GM21723 (cell line): ENCODE data around the gene SATB1.

Source experiments
- ATAC-seq: cut with Tn5 transposase; IDR thresholded peaks from one replicate; pipeline ENCODE4 v1.9.1; 2021; ENCODE audit warnings: mild to moderate bottlenecking, moderate library complexity; ENCODE audit not compliant: unreplicated experiment

The SATB1 gene

GRCh38 chr3:18432752-18433151 lies 7.6 kb upstream of the SATB1 start:
- ATAC-seq: no peak

GRCh38 chr3:18431266-18431665 lies 6.1 kb upstream of the SATB1 start:
- no peak for ATAC-seq

GRCh38 chr3:18428991-18429745 lies 4.0 kb upstream of the SATB1 start:
- ATAC-seq: no peak

- ATAC-seq: no peak
Observed at GRCh38 chr3:18428036-18428435, 2.9 kb upstream of the SATB1 start.

GRCh38 chr3:18426597-18427193 lies 1.6 kb upstream of the SATB1 start:
- no peak for ATAC-seq

- ATAC-seq: no peak
Observed at GRCh38 chr3:18425641-18426257, 610 bp upstream of the SATB1 start.

GRCh38 chr3:18424213-18424728 lies 868 bp downstream of the SATB1 start:
- no peak for ATAC-seq

GRCh38 chr3:18423401-18424212 lies 1.5 kb downstream of the SATB1 start:
- peak; percentile 82 for ATAC-seq

- no peak for ATAC-seq
Observed at GRCh38 chr3:18422972-18423371, 2.2 kb downstream of the SATB1 start.

- ATAC-seq: no peak
Observed at GRCh38 chr3:18420555-18420954, 4.6 kb downstream of the SATB1 start.

- ATAC-seq: no peak
Observed at GRCh38 chr3:18419232-18419631, 5.9 kb downstream of the SATB1 start.

GRCh38 chr3:18417904-18418572 lies 7.1 kb downstream of the SATB1 start:
- no peak for ATAC-seq

- ATAC-seq: no peak
Observed at GRCh38 chr3:18416332-18416731, 8.8 kb downstream of the SATB1 start.

GRCh38 chr3:18415839-18416238 lies 9.3 kb downstream of the SATB1 start:
- ATAC-seq: no peak

- no peak for ATAC-seq
Observed at GRCh38 chr3:18415167-18415566, 10.0 kb downstream of the SATB1 start.

GRCh38 chr3:18412684-18413083 lies 12.5 kb downstream of the SATB1 start:
- no peak for ATAC-seq

- no peak for ATAC-seq
Observed at GRCh38 chr3:18411541-18411940, 13.6 kb downstream of the SATB1 start.

GRCh38 chr3:18410205-18410604 lies 14.9 kb downstream of the SATB1 start:
- ATAC-seq: no peak

- no peak for ATAC-seq
Observed at GRCh38 chr3:18409266-18409665, 15.9 kb downstream of the SATB1 start.

- no peak for ATAC-seq
Observed at GRCh38 chr3:18405141-18405540, 20.0 kb downstream of the SATB1 start.

- ATAC-seq: no peak
Observed at GRCh38 chr3:18403061-18403460, 22.1 kb downstream of the SATB1 start.
